ENCODE data around the gene MGAT4B.
"Not testable (repeated sequence)": the region's sequence is repeated elsewhere in the genome, so short reads cannot be mapped to it uniquely, and the experiment has no call there.

Gene MGAT4B

DNA sequence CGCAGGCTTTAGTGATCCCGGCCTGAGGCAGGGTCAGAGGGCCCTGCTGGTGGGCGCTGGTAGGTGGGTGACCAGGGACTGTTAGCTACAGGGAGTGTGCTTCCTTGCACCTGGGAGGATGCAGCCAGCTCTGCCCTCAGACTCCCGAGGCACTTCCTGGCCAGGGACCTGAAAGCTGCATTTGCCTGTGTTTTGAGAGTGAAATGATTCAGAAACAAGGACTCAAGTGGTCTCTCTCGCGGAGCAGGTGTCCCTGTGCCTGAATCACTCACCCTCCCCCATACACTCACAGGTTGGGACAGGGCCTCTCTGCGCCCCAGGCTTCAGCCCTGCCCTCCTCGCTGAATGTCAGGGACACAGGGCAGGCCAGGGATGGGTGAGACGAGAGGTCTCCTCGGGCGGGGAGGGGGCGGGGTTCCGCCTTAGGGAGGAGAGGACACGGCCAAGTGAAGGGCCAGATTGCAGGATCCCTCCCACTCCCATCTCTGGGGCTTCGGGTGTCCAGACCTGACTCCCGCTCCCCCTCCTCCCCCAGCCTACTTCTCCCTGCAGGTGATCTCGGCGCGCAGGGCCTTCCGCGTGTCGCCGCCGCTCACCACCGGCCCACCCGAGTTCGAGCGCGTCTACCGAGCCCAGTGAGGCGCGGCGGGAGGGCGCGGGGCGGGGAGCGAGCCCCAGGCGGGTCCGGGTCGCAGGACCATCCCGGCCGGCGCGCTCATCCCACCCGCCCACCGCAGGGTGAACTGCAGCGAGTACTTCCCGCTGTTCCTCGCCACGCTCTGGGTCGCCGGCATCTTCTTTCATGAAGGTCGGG, 11.4 kb downstream of the MGAT4B start:
- no peak for DNase-seq (ENCODE audit: low spot score)

DNA sequence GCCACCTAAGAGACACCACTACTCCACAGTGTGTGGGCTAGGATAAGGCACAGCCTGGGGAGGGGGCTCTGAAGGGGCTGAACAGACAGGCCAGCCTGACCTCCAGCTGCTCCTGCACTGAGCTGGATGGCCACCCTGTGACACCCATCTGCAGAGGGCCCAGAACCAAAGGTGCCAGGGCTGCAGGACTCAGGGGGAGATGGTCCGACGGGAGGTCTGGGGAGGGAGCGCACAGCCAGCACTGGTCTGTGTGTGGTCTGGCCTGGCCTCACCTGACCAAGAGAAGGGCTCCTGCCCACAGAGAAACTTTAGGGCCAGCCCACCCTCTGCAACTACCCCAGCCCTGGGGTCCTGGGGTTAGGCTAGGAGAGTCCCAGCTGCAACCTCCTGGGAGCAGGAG, 12.1 kb downstream of the MGAT4B start:
- no peak for DNase-seq (ENCODE audit: low spot score)

DNA sequence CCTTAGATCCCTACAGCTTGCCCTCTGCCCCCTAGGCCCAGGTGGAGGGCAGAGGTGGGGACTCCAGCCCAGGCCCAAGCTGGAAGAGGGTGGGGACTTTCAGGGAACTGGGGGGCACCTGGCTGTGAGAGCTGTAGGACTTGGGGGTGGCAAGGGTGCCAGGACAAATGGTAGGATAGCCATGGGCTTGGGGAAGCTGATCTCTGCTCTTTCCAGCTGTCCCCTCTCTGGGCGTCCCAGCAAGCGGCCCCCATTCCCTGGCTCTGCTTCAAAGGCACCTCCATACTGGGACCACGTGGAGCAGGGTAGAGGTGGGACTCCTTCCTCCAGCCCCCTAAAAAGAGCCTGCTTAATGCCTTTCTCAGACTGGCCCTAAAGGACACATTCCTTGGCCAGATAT, 12.5 kb downstream of the MGAT4B start:
- DNase-seq (ENCODE audit: low spot score) = no peak

DNA sequence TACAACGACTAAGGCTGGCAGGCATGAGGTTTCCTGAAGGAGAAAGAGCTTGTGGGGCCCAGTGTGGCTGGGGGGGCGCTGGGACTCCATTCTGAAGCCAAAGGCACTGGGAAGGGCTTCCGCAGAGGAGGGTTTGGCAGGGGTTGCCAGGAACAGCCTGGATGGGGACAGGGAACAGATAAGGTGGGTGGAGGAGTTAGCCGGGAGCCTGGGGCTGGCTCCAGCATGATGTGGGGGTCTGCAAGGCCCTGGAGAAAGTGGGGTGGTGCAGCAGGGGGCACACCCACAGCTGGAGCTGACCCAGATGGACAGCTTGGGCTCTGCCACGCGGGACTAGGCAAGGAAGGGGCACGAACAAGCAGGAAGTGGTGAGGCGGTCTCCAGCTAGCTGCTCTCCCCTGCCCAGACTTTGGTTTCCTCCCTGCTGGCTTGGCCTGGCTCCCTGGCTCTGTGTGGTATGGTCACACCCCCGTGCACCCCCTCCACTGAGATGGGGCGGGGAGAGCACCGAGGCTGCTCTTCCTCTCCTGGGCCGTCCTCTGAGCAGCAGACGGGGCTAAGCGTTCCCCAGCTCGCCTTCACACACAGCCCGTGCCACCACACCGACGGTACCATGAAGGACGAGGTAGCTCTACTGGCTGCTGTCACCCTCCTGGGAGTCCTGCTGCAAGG, 13.1 kb downstream of the MGAT4B start, which contains the start of gene LTC4S:
TSS of gene LTC4S (plus strand) at position 519 of the 672 bp plus-strand sequence. CDS start at position 614, 95 bp downstream.
- DNase-seq (ENCODE audit: low spot score) = no peak

DNA sequence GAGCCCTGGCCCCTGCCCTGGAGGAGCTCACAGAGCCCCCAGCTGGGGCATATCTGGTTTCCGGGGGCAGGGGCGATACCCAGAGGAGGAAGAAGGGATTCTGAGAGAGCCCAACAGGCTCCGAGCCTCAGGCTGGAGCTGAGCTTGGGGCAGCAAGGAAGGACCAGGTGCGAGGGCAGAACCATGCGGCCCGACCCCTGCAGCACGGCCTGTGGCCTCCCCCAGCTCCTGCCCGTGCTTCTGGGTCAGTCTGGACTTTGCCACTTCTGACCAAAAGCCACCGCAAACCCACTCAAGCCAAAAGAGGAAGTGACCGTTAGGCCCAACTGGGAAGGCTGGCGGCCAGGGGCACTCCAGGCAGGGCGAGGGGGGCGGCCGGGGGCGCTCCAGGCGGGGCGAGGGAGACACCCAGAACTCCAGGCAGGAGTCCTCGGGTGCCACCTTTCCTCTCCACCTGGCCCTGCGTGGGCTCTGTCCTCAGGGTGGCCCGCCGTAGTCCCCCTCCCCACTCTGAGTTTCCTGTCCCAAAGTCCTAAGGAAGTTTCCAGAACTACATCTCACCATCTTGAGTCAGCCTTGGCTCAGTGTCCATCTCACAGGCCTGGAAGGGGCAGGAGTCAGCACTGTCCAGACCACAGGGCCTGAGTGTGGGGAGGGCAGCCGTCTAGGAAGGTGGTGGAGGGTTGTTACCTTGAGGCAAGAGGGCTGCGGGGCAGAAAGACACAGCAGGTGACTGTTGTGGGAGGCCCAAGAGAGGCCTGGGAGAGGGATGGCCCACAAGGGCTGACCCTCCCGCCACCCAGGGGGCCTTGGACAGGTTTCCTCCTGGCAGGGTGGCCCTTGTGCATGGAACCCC, 13.8 kb downstream of the MGAT4B start:
- no peak for DNase-seq (ENCODE audit: low spot score)

DNA sequence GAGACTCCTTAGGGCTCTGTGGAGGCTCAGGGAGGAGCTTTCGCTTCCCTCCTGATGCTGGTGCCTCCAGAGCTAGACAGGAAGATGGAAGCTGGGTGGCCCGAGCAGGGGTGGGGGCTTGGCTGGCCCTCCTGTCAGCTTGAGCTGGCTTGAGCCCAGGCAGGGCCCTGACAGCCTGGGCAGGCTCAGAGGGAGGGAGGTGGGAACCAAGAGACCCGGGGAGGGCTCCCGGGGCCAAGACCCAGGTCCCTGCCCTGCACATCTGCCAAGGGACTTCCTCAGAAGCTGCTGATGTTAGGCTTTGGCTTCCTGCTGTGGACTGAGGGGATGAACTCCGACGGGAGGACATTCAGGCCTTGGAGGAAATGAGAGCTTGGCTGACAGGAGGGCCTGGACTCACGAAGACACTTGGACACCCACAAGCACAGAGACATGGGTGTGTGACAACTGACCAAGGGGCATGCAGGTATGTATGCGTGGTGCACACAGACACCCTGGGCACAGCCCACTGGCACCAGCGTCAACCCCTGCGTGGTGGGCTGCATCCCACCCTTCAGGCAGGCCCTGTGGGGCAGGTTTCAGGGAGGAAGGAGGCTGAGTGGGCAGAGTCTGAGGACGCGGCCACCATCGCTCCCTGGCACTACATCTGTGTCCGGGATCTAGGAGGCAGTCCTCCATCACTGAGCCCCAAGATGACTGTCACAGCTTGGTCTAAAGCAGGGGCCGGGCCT, 14.6 kb downstream of the MGAT4B start:
- DNase-seq (ENCODE audit: low spot score) = no peak

DNA sequence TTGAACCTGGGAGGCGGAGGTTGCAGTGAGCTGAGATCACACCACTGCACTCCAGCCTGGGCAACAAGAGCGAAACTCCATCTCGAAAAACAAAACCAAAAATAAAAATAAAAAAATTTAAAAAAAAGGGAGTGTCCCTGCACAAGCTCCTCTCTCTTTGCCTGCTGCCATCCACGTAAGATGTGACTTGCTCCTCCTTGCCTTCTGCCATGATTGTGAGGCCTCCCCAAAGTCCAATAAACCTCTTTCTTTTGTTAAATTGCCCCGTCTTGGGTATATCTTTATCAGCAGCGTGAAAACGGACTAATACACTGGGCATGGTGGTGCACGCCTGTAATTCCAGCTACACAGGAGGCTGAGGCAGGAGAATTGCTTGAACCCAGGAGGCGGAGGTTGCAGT, 17.4 kb downstream of the MGAT4B start:
- DNase-seq (ENCODE audit: low spot score) = not testable (repeated sequence)

DNA sequence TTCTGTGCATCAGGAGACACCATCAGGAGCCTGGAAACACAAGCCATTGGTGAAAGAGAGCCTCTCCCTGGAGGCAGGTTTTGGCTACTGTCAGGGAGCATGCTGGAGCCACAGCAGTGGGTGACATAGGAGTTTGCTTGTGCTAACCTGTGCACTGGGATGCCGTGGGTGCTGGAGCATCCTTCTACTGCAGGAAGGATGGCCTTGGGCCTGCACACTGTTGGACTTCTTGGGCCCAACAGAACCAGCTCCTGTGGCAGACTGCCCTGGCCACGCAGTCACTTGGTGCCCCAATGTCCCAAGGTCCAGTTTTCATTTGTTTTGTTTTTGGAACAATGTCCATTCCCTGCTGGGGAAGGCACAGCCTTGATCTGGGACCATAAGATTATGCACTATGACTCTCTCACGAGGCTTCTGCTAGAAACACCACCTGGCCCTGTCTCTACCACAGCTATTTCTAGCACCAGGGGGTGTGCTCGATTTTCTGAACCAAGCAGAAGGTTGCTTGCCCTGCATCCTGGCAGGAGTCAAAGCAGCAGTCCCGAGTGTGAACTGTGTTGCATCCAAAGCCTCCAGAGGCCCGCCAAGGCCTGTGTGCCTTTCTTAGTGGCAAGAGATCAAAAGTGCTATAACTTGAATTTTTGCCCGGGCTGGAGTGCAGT, 18.3 kb downstream of the MGAT4B start:
- no peak for DNase-seq (ENCODE audit: low spot score)

DNA sequence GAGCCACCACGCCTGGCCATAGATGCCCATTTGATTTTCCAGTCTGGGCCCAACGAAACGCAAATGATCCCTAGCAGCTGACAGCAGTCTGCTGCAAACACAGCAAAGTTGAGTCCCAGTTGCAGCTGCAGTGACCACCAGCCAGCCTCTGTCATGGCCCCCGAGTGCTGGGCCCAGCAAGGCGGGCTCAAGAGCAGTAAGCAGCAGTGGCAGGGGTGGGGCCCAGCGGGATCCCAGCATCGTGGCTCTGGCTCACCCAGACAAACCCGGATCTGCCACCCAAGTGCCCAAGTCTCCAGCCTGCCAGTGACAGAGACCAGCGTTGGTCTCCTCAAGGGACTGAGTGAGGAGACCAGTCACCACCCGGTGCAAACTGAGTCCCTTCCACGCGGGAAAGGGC, 19.8 kb downstream of the MGAT4B start:
- no peak for DNase-seq (ENCODE audit: low spot score)

DNA sequence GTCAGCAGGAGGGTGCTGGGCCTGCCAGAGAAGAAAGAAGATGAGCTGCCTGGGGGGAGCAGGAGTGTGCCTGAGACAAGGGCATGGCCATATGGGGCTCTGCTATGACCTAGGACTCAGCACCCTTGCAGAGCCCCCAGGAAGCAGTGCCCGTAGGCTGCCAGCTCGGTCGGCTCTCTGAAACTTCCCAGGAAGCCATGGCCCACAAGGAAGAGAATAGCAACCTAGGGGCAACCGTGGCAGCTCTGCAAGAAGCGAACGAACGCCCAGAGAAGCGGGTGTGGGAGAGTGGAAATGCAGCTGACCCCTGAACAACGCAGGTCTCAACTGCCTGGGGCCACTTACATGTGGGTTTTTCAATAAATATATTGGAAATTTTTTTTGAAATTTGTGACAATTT, 23.5 kb downstream of the MGAT4B start:
- no peak for DNase-seq (ENCODE audit: low spot score)

DNA sequence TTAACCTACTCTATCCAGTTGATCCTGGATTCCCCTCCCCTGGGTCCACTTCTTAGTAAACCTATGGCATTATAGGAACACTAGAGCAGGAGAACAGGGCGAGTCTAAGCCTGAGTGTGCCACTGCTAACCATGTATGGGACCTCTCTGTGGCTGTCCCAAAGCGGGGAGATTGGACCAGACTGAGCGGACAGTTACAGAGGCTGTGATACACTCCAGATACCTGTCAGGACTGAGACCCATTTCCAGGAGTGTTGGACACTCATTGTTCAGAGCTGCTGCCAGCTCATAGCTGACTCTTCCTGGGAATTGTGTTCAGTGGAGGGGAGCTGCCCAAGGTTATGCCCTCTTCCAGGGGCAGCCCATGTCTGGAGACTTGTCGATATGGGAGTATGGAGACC, 24.8 kb downstream of the MGAT4B start:
- no peak for DNase-seq (ENCODE audit: low spot score)

DNA sequence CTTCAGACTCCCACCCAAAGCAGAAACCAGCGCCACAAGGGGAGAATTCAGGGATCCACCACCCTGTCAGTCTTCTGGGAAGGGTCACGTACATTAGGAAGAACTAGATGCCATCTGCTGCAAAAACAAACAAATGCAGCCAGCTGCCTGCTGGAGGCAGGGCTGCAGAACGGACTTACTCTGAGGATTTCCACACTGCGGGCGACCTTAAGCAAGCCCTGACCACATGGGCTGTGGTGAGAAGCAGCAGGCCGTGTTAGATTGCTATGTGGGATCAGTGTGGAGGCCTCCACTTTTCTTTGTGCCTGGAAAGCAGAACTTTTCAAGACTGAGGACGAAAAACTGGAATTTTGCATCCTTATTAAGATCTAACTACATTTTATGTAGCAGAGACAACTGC, 26.3 kb downstream of the MGAT4B start:
- DNase-seq (ENCODE audit: low spot score) = no peak

DNA sequence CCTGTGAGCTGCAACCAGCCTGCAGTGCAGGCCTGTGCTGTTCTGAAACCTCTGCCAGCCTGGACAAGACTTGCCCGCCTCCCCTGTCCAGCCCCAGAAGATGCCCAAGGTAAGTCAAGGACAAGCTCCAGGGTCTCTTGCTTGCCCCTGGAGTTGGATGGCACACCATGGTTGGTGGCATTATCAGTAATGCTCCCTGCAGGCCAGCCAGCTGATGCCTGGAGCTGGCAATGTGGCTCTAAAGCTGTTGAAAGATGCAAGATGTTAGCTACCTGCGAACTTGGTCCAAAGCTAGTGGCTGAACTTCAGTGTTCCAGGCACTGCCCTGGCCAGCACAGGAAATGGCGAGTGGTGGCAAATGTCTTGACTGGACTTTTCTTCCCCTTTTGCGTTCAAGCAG, 26.8 kb downstream of the MGAT4B start:
- no peak for DNase-seq (ENCODE audit: low spot score)

DNA sequence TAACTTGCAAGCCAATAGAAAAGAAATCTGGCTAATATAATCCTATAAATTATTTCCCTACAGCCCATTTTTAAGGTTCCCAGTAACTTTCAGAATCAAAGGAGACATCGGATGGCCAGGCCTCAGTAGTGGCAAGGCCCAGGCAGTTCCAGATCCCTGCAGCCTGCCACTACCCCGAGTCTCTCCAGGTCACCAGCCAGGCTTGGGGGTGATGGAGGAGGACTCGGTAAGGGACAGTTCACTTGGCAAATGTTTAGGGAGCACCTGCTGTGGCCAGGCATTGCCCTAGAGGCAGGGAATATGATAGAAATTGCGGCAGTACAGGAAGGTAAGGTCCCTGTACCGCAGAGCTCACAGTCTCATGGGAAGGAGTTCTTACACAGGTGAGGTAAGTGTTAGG, 28.1 kb downstream of the MGAT4B start:
- no peak for DNase-seq (ENCODE audit: low spot score)

DNA sequence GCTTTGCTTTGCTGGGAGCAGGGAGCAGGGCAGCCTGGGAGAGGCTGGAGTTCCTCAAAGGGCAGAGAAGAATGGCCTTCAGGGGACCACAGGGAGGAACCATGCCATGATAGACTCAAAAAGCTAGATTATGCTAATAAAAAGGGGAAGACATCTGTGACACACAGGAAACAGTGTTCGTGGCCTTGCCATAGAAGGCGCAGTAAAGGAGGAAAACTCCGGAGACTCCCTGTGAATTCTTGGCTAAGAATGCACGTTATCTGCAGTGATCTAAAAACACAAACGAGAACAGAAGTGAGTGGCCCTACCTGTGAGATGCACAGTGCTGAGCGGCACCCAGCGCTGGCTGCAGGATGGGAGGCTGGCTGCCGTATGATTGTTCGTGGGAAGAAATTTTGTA, 28.8 kb downstream of the MGAT4B start:
- no peak for DNase-seq (ENCODE audit: low spot score)

DNA sequence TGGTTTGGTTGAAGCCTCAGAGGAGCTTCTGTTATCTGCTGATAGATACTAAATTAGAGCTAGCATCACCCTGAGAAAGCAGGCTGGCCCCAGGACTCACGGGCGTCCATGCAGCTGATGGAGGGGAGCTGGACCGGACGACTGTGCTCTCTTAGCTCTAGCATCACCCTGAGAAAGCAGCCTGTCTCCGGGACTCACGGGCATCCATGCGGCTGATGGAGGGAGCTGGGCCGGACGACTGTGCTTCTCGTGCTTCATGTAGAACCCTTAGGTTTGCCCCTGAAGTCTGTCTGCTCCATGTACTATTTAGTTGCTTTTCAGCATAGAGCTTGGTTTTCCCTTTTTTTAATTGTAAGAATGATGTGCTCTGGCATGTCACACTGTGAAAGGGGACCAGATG, 29.2 kb downstream of the MGAT4B start:
- DNase-seq (ENCODE audit: low spot score) = no peak

DNA sequence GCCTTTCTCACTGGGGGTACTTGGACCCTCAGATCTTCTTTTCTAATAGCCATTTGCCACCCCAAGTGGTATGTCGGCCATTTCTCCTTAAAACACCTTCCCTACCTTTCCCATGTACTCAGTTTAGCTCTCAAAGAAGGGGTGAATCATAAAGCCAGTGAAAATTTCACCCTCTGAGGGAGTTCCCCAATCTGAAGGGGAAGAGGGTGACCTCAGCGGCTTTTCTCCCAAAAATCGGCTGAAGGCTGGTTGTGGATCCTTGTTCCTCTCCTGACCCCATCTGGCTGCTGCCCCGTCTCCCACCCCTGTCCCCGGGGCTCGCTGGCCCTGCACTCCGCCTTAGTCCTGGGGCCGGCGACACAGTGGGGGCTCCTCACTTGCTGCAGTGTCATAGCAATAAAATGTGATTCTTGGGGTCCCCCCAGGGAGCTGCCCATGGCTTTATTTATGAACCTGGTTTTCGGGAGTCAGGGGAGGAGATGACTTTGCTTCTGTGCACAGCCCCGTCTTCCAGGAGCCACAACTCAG, 30.2 kb downstream of the MGAT4B start:
- no peak for DNase-seq (ENCODE audit: low spot score)

DNA sequence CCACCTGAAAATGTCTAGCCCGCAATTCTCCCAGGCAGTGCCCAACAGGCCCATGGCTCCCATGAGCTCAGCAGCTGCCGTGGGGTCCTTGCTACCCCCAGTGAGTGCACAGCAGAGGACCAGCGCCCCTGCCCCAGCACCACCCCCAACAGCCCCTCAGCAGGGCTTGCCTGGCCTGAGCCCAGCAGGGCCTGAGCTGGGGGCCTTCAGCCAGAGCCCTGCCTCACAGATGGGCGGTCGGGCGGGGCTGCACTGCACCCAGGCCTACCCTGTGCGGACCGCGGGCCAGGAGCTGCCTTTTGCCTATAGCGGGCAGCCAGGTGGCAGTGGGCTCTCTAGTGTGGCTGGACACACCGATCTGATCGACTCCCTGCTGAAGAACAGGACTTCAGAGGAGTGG, 32.2 kb downstream of the MGAT4B start:
- no peak for DNase-seq (ENCODE audit: low spot score)

DNA sequence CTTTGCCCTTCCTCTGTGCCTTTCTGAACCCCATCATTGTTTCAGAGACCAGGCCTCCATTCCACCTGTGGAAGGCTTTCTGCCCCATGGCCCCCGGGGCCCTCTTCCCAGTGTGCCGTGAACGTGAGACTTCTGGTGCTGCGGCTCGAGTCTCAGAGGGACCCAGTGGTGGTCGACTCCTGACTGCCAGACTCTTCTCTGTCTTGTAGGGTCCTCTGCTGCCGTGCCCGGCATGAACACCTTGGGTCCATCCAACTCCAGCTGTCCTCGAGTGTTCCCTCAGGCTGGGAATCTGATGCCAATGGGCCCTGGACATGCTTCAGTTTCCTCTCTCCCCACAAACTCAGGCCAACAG, 33.0 kb downstream of the MGAT4B start:
- DNase-seq (ENCODE audit: low spot score) = no peak

DNA sequence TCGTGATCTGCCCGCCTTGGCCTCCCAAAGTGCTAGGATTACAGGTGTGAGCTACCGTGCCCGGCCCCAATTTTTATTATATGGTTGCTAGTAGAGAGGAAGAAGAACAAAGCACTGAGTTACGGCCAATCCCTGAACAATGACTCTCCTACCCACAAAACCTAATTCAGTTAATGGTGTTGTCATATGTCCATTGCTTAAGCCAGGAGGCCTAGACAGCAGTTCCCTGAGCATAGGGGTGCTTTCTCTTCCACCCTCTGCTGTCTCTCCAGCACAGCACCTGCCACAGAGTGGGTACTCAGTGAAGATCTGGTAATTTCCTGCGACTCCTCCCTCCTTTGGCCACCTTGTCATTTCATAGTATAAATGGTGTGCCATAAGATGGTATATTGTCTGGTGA, 34.3 kb downstream of the MGAT4B start:
- no peak for DNase-seq (ENCODE audit: low spot score)

DNA sequence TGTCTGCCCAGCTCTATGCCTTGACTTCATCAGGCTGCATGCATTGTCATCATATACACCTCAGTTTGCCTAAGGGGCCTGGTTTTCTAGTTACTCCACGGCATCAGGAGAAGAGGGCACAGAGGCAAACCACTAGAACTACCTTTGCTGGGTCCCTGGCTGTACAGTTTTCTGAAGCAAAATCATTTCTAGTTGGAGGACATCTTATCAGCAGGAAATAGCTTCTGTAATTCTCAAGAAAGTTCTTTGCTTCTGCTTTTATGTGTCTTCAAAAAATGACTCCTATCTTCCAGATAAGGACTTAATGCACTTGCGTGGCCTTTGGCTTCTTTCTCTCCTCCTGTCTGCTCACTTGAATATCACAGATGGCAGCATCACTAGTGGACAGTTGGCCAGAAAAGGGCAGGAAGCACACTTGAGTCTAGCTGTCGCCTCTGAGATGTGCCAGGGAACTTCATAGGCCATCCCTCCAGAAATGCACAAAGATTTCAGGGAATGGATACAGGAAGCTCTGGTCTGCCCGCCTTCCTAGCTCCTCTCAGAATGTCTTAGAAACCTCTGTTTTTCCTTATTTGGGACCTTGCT, 35.3 kb downstream of the MGAT4B start:
- no peak for DNase-seq (ENCODE audit: low spot score)

Measured in COLO829 (cell line).